Activated CD8-positive, alpha-beta memory T cell treated with anti-CD3 and anti-CD28 coated beads, Interleukin-2, amount 50 U/mL, for 1 hour (primary cell): ENCODE data around the gene CYTH2.
"Not testable (repeated sequence)": the region's sequence is repeated elsewhere in the genome, so short reads cannot be mapped to it uniquely, and the experiment has no call there.

ENCODE experiments used
- DNase-seq: peaks from one replicate; pipeline ENCODE4 v3.0.0-alpha.2; 2020; ENCODE audit errors: extremely low read depth

Gene CYTH2

DNA sequence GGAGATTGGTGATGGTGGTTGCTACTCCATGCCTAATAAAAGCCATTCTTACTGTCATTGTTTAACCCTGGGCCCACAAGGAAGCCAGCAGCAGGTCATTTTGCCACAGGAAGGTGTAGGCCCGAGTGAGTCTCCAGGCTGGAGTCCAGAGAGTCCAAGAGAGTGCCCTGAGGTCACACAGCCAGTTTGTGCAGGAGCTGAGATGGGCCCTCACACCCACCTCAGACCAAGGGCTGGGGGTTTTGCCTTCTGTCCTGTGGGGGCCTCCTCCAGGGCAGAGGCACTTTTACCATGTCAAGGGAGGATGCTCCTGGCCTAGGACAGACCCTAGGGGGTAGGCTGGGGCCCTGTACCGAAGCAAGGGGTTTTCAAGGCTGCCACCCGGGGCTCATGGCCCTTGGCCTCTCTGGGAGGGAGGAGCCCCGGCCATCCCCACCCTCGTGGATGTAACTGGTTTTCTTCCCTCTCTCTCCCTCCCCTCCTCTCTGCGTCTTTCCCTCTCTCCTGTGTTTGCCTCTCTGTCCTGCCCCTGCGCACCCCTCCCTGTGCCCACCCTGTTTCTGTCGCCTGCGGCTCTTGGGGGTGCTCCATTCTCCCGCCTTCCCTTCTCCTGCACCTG, 8.0 kb downstream of the CYTH2 start:
- DNase-seq, result no peak

DNA sequence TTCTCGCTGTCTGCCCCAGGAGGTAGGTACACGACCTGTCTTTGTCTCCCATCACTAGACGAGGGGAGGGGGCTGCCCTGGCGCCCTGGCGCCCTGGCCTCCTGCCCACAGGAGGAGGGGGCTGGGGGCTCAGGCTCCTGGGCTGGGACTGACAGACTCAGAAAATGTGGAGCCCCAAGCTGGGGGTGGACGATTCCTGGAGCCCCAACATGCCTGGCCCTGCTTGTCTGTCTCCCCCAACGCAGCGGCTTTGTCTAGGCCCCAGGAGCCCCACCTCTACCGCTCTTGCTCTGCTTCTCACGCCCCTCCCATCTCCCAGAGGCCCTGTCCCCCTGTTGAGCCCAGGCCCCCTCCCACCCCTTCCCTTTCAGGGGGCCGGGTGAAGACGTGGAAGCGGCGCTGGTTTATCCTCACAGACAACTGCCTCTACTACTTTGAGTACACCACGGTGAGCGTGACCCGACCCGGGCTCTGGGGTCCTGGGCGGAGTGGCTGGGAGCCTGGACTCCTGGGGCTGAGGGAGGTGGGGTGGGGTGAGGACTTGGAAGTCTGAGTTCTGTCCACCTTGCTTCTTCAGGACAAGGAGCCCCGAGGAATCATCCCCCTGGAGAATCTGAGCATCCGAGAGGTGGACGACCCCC, 8.6 kb downstream of the CYTH2 start:
- no peak for DNase-seq

DNA sequence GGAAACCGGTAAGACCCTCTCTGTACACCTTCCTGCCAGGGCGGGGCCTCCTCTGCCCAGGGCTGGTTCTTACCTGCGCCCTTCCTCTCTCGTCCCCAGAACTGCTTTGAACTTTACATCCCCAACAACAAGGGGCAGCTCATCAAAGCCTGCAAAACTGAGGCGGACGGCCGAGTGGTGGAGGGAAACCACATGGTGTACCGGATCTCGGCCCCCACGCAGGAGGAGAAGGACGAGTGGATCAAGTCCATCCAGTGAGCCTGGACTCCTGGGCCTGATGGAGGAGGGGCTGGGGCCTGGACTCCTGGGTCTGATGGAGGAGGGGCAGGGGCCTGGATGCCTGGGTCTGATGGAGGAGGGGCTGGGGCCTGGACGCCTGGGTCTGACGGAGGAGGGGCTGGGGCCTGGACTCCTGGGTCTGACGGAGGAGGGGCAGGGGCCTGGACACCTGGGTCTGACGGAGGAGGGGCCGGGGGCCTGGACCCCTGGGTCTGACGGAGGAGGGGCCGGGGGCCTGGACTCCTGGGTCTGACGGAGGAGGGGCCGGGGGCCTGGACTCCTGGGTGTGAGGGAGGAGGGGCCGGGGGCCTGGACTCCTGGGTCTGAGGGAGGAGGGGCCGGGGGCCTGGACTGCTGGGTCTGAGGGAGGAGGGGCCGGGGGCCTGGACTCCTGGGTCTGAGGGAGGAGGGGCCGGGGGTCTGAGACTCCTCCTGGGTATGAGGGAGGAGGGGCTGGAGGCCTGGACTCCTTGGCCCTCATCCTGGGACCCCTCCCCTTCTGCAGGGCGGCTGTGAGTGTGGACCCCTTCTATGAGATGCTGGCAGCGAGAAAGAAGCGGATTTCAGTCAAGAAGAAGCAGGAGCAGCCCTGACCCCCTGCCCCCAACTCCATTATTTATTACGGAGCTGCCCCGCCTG, 9.4 kb downstream of the CYTH2 start:
- DNase-seq, result no peak

DNA sequence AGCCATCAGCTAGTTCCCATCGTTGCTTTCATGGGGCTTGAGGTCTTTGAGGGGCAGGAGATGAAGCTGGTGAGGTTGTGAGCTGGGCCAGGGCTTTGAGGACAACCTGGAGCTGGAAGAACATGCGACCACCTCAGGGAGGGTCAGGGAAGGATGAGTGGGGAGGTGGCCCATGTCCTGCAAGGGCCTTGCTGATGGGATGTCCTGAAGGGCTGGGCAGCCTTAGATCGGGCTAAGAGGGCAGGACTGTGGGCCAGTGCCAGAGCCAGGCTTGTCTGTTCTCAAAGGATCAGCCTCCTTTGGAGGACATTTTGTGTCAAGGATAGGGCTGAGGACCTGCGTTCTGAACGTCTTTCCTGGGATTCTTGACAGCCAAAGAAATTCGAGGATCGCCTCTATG, 10.5 kb downstream of the CYTH2 start:
- no peak for DNase-seq

DNA sequence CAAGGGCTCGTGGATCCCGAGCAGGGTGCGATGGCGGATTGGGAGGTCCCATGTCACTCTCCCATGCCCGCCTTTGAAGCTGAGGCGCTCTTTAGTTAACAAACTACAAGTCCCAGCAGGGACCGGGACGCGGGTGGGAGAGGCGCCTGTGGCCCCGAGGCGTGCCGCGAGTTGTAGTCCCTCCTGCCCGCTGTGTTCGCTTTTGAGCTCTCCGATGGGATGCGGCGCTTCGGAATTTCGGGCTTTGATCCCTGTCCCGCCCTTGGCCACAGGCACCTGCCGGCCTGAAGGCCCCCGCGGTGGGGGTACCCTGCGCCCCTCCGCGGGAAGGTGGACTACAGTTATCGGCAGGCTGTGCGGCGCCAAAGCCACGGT, 11.0 kb downstream of the CYTH2 start:
- DNase-seq, result no peak

DNA sequence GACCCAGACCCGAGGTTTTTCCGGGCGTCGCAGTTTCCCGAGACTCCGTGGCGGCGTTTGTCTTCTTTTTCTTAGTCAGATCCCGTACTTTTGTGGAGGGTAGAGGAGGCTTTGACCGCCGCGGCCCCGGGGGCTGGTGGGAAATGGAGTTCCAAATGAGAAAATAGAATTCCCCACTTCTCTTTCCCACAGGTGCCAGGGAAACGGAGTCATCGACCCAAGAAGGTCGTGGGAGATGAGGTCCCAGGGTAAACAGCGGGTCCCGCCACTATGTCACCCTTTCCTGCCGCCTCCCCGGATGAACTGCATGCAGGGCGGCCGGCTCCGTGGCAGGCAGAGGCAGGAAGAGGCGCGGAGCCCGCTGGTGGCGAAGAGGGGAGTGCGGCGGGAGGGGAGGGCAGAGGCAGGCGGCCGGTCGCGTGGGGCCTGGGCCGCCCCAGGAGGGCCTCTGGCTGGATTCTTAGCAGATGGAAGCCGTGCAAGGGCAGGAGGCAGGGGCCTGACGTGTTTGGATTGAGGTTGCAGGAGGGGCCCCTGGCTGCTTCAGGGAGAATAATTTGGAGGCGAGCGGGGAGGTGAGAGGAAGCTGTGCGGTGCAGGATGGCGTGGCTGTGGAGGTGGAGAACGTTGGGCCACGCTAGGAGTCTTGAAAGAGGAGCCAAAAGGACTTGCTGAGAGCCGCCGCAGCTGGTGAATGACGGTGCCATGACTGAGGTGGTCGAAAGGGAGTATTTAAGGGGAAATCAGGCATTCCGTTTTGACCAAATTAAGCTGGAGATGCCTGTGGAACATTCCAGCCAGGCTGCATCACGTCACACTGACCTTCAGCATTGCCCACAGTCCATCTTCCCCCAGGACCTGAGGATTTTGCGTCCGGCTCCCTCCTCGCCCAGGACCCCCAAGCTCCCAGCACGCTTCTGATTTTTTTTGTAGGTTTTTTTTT, 11.7 kb downstream of the CYTH2 start:
- DNase-seq, result no peak

DNA sequence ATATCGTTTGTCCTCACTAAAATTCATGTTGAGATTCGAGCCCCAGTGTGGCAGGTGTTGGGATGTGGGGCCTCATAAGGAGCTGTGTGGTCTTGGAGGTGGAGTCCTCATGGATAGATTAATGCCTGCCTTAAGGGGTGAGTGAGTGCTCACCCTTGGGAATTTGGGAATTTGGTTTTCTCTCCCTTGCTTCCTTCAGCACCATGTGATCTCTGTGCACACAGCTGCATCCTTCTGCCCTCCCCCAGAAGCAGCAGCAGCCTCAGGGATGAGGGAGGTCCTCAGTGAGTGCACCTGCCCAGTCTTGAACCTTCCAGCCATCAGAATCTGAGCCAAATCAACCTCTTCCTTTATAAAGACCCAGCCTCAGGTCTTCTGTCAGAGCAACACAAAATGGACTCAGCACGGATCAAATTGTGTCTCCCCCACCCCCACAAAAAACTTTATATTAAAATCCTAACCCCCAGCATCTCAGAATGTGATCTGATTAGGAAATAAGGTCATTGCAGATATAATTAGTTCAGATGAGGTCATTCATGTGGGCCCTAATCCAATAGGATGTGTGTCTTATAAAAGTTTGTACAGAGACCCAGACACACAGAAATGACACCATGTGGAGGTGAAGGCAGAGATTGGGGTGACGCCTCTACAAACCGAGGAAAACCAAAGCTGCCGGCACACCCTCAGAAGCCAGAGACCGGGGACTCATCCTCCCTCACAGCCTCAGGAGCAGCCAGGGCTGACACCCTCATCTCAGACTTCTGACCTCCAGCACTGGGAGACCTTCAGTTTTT, 12.9 kb downstream of the CYTH2 start:
- no peak for DNase-seq

DNA sequence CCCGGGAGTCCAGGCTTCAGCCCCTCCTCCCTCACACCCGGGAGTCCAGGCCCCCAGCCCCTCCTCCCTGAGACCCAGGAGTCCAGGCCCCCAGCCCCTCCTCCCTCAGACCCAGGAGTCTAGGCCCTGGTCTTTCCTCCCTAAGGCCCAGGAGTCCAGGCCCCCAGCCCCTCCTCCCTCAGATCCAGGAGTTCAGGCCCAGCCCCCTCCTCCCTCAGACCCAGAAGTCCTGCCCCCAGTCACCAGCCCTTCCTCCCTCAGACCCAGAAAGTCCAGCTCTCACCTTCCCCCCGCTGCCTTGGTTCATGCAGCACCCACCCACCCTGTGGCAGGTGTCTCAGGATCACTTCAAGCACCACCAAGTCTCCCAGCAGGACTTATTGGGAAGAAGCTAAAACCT, 14.1 kb downstream of the CYTH2 start:
- DNase-seq, result no peak

DNA sequence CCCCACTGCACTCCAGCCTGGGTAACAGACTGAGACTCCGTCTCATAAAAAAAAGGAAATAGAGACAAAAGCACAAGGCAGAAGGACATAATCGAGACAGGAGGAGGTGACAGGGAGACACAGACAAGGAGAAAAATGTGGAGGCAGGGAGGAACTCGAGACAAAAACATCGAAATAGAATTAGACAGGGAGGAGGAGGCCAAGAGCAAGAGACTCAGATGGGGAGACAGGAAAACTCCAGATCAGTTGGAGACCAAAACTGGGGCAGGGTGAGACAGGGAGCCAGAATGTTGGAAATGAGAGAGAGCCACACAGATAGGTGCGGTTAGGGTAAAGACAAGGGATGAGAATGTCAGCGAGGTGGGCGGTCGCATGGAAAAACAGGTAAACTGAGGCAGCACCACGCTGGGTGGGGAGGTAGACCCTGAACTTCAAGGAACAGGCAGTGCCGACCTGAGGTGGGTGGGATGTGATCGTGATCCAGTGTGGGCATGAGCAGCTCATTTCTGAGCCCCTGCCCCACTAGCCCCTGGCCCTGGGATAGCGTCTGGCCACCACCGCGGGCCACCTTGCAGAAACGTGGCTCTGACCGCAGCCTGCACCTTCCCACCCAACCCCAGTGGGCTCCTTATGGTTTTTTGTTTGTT, 15.2 kb downstream of the CYTH2 start:
- DNase-seq, result no peak

DNA sequence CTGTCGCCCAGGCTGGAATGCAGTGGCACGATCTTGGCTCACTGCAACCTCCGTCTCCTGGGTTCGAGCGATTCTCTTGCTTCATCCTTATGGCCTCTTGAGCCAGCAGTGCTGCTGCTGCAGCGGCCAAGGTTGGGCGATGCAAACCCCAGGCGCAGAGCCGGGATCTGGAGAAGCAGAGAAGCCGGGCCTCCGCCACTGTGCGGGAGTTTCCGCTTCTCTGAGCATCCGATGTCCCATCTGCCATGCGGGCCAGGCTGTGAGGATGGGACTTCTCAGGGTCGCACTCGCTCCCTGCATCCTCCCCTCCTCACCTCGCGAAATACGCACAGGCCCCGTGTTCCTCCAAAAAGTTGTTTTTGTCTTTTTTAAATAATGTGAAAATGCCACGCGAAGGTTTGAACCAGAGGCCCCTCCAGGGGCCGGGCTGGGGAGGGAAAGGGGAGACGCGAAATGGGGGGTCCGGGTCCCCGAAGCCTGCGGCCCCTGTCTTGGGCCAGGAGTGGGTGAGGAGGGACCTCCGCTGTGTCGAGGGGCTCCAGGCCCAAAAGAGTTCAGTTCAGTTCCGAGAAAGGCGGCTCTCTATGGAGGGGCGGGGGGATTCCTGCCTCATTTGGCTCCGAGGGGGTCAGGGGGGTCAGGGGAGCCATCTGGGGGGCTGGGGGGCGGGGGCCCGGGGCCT, 15.9 kb downstream of the CYTH2 start:
- no peak for DNase-seq

DNA sequence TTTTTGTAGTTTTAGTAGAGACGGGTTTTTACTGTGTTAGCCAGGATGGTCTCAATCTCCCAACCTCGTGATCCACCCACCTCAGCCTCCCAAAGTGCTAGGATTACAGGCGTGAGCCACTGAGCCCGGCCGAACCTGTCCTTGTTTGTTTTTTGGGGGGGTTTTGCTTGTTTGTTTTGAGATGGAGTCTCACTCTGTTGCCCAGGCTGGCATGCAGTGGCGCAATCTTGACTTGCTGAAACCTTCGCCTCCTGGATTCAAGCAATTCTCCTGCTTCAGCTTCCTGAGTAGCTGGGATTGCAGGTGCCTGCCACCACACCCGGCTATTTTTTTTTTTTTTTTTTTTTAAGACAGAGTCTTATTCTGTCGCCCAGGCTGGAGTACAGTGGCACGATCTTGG, 17.5 kb downstream of the CYTH2 start:
- DNase-seq, result not testable (repeated sequence)

DNA sequence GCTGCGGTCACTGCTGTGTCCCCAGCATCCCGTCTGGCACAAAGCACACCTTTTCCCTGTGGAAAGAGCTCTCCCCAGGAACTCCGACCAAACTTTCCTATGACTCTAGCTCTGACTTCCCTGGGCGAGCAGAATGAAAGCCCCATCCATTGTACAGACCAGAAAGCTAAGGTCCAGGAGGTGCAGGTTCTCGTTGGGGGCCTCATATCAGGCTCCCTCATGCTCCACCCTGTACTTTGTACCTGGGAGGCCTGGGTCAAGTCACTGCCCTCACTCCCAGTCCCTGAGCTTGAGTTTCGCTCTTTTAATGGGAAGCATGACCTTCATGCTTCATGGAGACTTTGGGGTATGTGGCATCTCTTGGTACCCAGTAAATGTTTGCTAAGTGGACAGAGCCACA, 18.4 kb downstream of the CYTH2 start:
- DNase-seq, result no peak

DNA sequence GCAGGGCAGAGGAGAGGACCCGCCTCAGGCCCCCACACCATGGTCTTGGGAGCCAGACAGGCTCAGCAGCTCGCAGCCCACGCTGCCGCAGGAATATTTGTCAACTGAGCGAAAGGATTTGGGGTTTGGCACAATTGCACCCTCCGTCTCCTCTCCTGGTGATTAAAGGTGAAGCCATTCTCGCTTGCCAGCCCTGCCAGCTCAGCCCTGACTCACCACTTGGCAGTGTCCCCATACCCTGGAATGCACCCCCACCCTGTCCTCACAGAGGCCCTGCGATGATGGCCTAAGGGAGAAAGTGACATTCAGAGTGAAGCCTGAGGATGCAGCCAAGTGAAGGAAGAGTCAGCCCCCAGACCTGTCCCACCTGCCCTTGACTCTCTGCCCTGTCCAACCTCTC, 18.8 kb downstream of the CYTH2 start:
- no peak for DNase-seq

DNA sequence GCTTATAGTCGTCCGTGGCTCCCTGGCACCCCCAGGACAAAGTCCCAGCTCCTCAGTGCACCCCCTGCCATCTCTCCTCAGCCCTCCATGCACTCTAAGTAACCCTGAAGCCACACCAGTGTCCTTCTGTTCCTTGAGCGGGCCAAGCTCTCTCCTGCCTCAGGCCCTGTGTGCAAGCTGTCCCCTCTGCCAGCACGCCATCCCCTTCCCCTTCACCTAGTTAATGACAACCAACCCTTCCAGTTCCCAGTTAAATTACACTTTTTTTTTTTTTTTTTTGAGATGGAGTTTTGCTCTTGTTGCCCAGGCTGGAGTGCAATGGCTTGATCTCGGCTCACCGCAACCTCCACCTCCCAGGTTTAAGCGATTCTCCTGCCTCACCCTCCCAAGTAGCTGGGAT, 19.3 kb downstream of the CYTH2 start:
- DNase-seq, result not testable (repeated sequence)

DNA sequence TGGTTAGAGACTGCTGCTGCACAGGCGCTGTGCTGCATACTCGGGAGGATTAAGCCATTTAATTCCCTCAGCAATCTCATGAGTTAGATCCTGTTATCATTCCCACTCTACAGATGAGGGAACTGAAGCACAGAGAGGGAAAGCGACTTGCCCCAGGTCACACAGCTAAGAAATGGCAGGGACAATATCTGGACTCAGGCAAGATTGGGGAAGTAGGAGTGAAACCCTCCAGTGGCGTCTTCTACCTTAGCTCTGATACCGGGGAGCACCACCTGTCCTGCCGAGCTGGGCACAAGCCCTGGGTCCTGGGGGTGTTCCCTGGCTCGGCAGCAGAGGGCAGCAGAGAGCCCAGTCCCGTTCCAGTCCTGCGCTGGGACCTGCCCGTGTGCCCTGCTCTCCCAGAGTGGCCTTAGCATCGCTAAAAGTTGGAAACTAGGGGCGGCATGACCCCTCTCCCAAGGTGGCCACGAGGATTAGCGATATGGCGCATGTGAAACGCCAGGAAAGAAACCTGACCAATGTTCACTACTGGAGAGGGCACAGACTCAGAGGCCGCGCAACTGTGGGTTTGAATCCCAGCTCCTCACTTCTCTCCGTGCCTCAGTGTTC, 20.5 kb downstream of the CYTH2 start:
- DNase-seq, result no peak

DNA sequence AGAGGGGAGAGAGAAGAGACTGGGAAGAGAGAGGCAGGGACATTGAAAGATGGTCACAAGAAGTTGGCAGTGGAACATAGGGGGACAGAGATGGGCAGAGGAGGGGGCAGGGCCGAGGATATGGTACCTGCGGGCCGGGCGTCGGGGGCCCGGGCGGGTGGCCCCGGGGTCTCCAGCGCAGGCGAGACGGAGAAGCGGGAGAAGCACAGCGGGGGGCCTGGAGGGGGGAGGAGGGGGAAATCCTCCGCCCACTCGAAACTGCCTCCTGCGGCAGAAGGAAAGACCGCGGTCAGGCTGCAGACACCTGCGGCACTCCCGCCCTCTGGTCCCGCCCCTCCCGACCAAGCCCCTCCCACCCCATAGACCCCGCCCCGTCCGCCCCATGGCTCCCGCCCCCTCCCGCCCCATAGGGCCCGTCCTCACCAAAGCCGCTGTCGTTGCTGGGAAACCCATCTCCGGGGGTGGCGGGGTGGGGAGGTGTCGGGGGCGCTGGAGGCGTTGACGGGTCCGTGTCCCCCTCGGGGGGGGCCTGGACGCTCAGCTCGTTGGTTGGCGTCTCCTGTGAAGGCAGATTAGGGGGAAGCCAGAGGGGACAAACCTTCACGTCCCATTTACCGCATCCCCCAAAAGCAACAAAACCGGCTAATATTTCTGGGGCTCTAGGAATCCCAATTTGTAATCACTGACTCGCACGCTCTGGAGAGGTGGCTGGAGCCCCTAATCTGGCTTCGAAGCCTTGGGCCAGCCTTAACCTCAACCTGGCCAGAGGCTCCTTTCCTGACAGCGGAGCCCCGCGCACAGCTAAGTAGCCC, 22.0 kb downstream of the CYTH2 start:
- no peak for DNase-seq

DNA sequence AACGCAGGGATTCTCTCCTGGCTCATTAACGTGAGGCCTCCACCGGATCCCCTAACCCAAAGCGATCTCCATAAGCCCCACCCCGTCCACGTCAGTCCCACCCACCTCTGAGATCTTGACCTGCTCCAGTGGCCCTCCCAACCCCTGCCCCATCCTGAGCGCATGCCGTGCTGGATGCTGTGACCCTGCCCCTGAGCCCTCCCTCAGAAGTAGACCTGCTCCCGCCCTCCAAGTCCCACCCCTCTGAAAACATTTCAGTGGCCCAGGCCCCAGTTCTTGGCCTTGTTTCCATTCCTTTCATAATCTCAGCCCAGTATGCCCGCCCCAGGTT, 22.6 kb downstream of the CYTH2 start:
- no peak for DNase-seq

DNA sequence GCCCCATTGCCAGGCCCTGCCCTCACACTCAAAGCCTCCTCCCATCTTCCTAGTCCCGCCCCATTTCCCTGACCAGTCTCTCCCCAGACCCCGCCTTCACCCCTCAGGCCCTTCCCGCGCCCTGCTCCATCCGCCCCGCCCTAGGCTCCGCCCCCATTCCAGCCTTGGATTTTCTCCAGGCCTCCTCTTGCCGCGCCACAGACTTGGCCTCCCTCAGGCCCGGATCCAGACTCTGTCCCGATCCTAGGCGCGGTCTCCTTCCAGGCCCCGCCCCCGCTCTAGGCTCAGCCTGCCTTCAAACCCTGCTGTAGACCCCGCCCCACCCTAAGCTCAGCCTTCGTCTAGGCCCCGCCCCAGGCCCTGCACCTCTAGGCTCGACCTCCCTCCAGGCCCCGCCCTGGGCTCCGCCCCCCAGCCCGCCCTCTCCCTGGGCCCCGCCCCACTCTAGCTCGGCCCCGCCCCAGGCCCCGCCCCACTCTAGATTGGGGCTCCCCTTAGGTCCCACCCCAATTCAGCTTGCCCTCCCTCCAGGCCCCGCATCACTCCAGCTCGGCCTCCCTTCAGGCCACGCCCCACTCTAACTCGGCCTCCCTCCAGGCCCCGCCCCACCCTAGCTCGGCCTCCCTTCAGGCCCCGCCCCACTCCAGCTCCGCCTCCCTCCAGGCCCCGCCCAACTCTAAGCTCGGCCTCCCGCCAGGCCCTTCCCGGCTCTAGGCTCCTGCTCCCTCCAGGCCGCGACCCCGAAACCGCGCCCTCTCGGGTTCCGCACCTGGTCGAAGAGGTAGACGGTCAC, 24.0 kb downstream of the CYTH2 start:
- DNase-seq, result peak; percentile 56
